Activated T-helper 2 cell treated with anti-CD3 and anti-CD28 coated beads, Interferon-gamma antibody, Interleukin-2, Interleukin-4, amounts not matched to agents 10 μg/mL and 5 μg/mL and 100 μg/mL, durations not matched to agents 14 hours and 24 hours and 36 hours (primary cell): ENCODE results near the gene DEGS2. TPM values are rescaled to one million over a fixed set of nuclear protein-coding genes. Genes with fewer than 3 reads are reported as not detected.
"Not testable (repeated sequence)": the region's sequence is repeated elsewhere in the genome, so short reads cannot be mapped to it uniquely, and the experiment has no call there.

Source experiments
- DNase-seq: peaks from one replicate; pipeline ENCODE4 v3.0.0; 2021; ENCODE audit warnings: low spot score
- H3K27ac Mint-ChIP-seq: one replicate; pipeline ENCODE4 v1.8.0; 2021; ENCODE audit warnings: mixed read lengths
- H3K27me3 Mint-ChIP-seq: one replicate; pipeline ENCODE4 v1.8.0; 2021; ENCODE audit warnings: low read depth, mixed read lengths
- H3K36me3 Mint-ChIP-seq: one replicate; pipeline ENCODE4 v1.8.0; 2021; ENCODE audit warnings: low read depth, mixed read lengths
- H3K4me1 Mint-ChIP-seq: one replicate; pipeline ENCODE4 v1.8.0; 2021; ENCODE audit warnings: low read depth, mixed read lengths
- H3K4me3 Mint-ChIP-seq: one replicate; pipeline ENCODE4 v1.8.0; 2021; ENCODE audit warnings: low read depth, mild to moderate bottlenecking, moderate library complexity, mixed read lengths
- H3K9me3 Mint-ChIP-seq: one replicate; pipeline ENCODE4 v1.8.0; 2021; ENCODE audit warnings: mixed read lengths
- intact Hi-C: fragments of 100-400 bp; cut with micrococcal nuclease; formaldehyde crosslinking; loops from one replicate; pipeline ENCODE4 v1.15.1; 2023
- total RNA-seq: library from RNA; stranded (reverse); gene quantifications from 2 replicates; pipeline ENCODE4 v1.2.3, GENCODE V29; 2022

The DEGS2 gene
- 0.16 and 0.41 TPM in 2 replicates for total RNA-seq

DNA sequence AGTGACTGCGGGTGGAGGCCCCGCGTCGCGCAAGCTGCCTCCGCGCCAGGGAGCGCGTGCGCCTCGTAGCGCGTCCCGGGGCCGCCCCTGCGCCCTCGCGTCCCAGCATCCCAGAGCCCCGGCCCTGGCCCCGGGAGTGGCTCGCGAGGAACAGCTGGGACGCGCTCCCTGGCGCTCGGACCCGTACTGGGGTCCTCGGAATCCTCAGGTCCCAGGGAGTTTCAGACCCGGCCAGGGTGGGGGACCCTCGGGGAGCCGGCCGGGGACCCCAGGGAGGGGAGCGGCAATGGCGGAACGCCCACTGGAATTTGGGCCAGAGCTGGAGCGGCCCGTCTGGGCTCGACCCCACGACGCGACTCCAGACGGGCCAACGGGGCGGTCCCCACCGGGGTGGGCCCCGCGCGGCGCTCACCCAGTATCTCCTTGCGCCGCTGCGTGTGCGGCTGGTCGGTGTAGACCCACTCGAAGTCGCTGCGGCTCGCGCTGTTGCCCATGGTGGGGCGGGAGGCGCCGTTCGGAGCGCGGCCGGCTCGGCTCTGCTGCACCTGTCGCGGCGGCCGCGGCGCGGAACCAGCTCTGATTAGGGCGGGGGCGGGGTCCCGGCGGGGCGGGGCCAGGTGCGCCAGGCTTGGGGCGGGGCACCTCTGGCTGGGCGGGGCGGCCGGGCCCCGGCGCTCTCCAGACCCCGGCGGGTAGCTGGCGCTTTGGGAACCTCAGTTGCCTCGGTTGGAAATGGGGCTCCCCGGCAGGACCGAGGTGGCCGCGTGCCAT, at the start of gene DEGS2:
DEGS2 (minus strand) TSS at position 552 of the 771 bp plus-strand sequence; CDS start at position 494, 58 bp downstream.
- Mint-ChIP-seq H3K9me3 (peaks cover 8% of the 10 kb centered on the region), H3K27ac (no peak within 1 kb of the TSS), H3K36me3 (peaks cover 4% of the 10 kb centered on the region), H3K4me3 (peak within 1 kb of the TSS; percentile 65), H3K27me3 (peaks cover 33% of the 10 kb centered on the region), H3K4me1 (peaks cover 2% of the 10 kb centered on the region)
- DNase-seq, result no peak
- intact Hi-C loops, result no loop called here

- not testable (repeated sequence) for H3K27ac Mint-ChIP-seq, H3K27me3 Mint-ChIP-seq
Observed at GRCh38 chr14:100208136-100208535, 48.7 kb upstream of the DEGS2 start.

DNA sequence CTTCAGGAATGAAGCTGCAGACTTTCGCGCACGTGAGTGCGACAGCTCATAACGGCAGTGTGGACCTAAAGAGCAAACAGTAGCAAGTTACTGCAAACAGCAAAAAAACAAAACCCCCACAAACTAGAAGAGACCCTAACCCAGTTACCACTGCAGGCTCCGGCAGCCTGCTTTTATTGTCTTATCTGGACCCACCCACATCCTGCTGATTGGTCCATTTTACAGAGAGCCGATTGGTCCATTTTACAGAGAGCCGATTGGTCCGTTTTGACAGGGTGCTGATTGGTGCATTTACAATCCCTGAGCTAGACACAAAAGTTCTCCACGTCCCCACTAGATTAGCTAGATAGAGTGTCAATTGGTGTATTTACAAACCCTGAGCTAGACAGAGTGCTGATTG, 48.1 kb upstream of the DEGS2 start:
- H3K27me3 Mint-ChIP-seq, H3K36me3 Mint-ChIP-seq, intact Hi-C loops, H3K9me3 Mint-ChIP-seq, H3K27ac Mint-ChIP-seq, H3K4me1 Mint-ChIP-seq, H3K4me3 Mint-ChIP-seq, DNase-seq: not testable (repeated sequence)

More at GRCh38 chr14:100208136-100208535, 48.7 kb upstream of the DEGS2 start:
- H3K4me1 Mint-ChIP-seq, H3K36me3 Mint-ChIP-seq, H3K4me3 Mint-ChIP-seq, intact Hi-C loops, H3K9me3 Mint-ChIP-seq, DNase-seq: not testable (repeated sequence)

GRCh38 chr14:100204835-100205167, 45.4 kb upstream of the DEGS2 start:
- H3K27ac Mint-ChIP-seq, intact Hi-C loops, H3K36me3 Mint-ChIP-seq, DNase-seq, H3K9me3 Mint-ChIP-seq, H3K27me3 Mint-ChIP-seq, H3K4me3 Mint-ChIP-seq, H3K4me1 Mint-ChIP-seq: not testable (repeated sequence)

DNA sequence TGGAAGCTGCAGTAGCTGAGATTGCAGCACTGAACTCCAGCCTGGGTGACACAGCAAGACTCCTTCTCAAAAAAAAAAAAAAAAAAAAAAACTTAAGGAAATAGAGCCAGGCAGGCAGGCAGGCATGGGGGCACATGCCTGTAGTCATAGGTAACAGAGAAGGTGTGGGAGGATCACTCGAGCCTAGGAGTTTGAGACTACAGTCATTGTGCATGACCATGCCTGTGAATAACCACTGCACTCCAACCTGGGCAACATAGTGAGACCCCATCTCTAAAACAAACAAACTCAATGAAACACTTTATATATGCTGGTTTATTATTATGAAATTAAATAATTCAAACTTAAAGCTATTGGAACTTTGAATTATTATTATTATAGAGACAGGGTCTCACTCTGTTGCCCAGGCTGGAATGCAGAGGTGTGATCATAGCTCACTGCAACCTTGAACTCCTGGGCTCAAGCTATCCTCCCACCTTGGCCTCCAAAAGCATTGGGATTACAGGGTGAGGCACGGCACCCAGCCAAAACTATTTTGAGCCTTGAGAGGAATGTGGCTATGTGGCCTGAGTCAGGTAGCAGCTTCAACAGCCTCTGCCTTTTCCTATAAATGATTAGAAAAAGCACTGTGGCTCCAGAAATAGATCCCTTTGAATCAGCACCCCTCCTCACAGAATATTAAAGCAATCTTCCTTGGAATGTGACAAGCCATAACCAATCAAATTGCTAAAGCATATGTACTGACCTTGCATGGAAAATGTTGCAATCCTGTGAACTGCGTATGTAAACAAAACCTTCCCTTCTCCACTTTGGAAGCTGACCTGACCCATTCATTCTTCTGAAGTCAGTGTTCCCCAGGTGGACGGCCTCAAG, 44.8 kb upstream of the DEGS2 start:
- intact Hi-C loops, result no loop called here
- Mint-ChIP-seq H3K27me3 (peaks cover 1% of the 10 kb centered on the region), H3K27ac (no peak overlapping the region), H3K4me1 (no peaks in the 10 kb centered on the region), H3K36me3 (no peaks in the 10 kb centered on the region), H3K4me3 (no peak overlapping the region), H3K9me3 (no peaks in the 10 kb centered on the region)
- DNase-seq, result no peak

DNA sequence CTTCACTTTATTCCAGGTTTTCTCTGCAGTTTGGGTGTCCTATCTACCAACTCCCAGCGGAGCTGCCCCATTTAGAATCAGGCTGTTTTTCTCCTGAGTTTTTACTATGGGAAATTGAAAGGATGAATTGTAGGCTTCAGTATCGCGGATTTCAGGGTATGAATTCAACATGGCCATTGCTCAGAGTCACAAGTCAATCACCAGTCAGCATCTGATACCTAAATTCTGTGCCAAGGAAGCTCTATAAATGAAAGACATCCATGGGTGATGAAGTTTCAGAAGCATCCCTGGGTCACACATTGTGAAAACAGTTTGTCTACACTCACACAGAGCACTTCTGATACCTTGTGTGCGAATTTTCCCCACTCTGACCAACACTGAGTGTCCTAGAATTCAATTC, 43.7 kb upstream of the DEGS2 start:
- DNase-seq, result no peak
- Mint-ChIP-seq H3K4me3 (no peak overlapping the region), H3K9me3 (no peaks in the 10 kb centered on the region), H3K36me3 (no peaks in the 10 kb centered on the region), H3K4me1 (no peaks in the 10 kb centered on the region), H3K27me3 (peaks cover 1% of the 10 kb centered on the region), H3K27ac (no peak overlapping the region)
- intact Hi-C loops, result no loop called here

GRCh38 chr14:100202712-100203111, 43.3 kb upstream of the DEGS2 start:
- no peak overlapping the region for H3K4me3 Mint-ChIP-seq
- H3K36me3 Mint-ChIP-seq, result no peaks in the 10 kb centered on the region
- DNase-seq, result no peak
- peaks cover 1% of the 10 kb centered on the region for H3K27me3 Mint-ChIP-seq
- intact Hi-C loops, result no loop called here
- no peaks in the 10 kb centered on the region for H3K4me1 Mint-ChIP-seq
- H3K9me3 Mint-ChIP-seq, result no peaks in the 10 kb centered on the region
- H3K27ac Mint-ChIP-seq, result no peak overlapping the region

DNA sequence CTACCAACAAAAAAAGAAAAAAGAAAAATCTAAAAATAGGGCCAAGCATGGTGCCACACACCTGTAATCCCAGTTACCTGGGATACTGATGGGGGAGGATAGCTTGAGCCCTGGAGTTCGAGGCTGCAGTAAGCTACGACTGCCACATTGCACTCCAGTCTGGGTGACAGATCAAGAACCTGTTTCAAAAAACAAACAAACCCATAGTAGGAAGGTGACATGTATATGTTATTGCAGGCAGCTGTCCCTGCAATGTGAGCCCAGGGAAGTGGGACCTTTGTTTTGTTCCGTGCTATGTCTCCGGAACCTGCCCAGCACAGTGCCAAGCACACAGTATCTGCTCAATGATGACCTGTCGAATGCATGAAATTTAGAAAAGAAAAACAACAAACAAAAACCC, 42.3 kb upstream of the DEGS2 start:
- H3K4me1 Mint-ChIP-seq, result no peaks in the 10 kb centered on the region
- no peaks in the 10 kb centered on the region for H3K9me3 Mint-ChIP-seq
- intact Hi-C loops, result no loop called here
- no peaks in the 10 kb centered on the region for H3K36me3 Mint-ChIP-seq
- H3K27ac Mint-ChIP-seq, result no peak overlapping the region
- H3K4me3 Mint-ChIP-seq, result no peak overlapping the region
- DNase-seq, result no peak
- peaks cover 1% of the 10 kb centered on the region for H3K27me3 Mint-ChIP-seq

- H3K4me1 Mint-ChIP-seq, result no peaks in the 10 kb centered on the region
- H3K4me3 Mint-ChIP-seq, result no peak overlapping the region
Observed at GRCh38 chr14:100200311-100200710, 40.9 kb upstream of the DEGS2 start.

GRCh38 chr14:100199240-100199860, 39.9 kb upstream of the DEGS2 start:
- Mint-ChIP-seq H3K9me3 (no peaks in the 10 kb centered on the region), H3K27me3 (peaks cover 1% of the 10 kb centered on the region), H3K4me3 (no peak overlapping the region), H3K4me1 (no peaks in the 10 kb centered on the region), H3K36me3 (no peaks in the 10 kb centered on the region), H3K27ac (no peak overlapping the region)
- intact Hi-C loops, result no loop called here
- no peak for DNase-seq

More at GRCh38 chr14:100200311-100200710, 40.9 kb upstream of the DEGS2 start:
- no peaks in the 10 kb centered on the region for H3K9me3 Mint-ChIP-seq
- peaks cover 1% of the 10 kb centered on the region for H3K27me3 Mint-ChIP-seq
- no peaks in the 10 kb centered on the region for H3K36me3 Mint-ChIP-seq
- no peak overlapping the region for H3K27ac Mint-ChIP-seq
- no peak for DNase-seq
- intact Hi-C loops, result no loop called here

DNA sequence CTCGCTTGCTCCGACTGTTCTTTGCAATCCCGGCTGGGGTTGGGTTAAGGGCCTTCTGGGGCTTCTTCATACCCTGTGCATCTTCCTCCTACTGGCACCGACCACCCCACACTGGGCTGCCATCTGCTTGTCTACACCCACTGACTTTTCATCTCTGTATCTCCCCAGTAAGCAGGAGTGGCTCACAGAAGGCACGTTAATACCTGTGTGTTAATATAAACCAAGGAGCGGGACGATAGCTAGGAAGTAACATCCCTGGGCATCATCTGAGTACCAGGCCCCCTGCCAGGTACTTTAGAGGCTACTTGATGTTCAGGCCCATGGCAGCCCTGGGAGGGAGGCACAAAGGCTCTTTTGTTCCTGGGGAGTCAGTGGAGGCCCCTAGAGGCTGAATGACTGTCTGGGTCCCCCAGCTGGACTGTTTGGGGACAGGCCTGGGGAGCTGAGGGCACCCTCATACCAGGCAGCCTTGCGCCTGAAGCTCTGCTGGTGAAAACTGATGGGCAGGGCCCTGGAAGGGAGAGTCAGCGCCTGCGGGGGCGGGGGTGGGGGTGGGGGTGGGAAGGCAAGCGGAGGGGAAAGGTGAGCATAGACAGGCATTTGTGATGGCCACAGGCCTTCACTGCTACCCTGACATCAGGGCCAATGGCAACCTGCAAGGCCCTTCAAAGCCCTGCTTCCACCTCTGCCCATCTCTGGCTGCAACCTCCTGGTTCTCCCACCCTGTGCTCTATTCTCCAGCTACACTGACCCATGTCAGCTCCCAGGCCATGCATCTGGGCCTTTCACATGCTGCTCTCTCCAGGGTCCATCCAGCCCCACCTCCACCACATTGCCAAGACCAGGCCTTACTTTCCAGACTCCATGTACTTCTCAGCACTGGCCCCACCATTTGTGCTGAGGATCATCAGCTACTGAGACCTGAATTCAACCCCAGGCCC, 34.2 kb upstream of the DEGS2 start:
- Mint-ChIP-seq H3K4me3 (peak overlapping the region; percentile 64), H3K36me3 (no peaks in the 10 kb centered on the region), H3K27me3 (no peaks in the 10 kb centered on the region), H3K27ac (peak overlapping the region; percentile 84), H3K4me1 (peaks cover 9% of the 10 kb centered on the region), H3K9me3 (no peaks in the 10 kb centered on the region)
- intact Hi-C loops, result loop anchor here (1.0 to 5.0 kb wide), 6 partner anchors 21 to 211 kb away; partner anchors contain the start of genes WDR25 and YY1
- DNase-seq, result peak; percentile 13
